HepG2 (cell line): ENCODE results near the gene COQ8A. TPM values are rescaled to one million over a fixed set of nuclear protein-coding genes. Genes with fewer than 3 reads are reported as not detected.

Experiments used
- ARID4A ChIP-seq: sonication (generic); formaldehyde crosslinking; IDR thresholded peaks from 2 replicates; pipeline ENCODE4 v1.5.0; 2020; ENCODE audit warnings: mild to moderate bottlenecking, missing genetic modification reagents, borderline replicate concordance
- DRAP1 ChIP-seq: IDR thresholded peaks from 2 replicates; pipeline ENCODE4 v1.6.1; 2016; ENCODE audit warnings: missing genetic modification reagents, missing compliant biosample characterization
- GRHL1 ChIP-seq: sonication (generic); formaldehyde crosslinking; conservative IDR thresholded peaks from 2 replicates; pipeline ENCODE4 v1.8.0; 2022; ENCODE audit warnings: missing genetic modification reagents
- JARID2 ChIP-seq: sonication (generic); formaldehyde crosslinking; IDR thresholded peaks from 2 replicates; pipeline ENCODE4 v1.8.1; 2023; ENCODE audit warnings: missing genetic modification reagents, inconsistent platforms; ENCODE audit not compliant: insufficient replicate concordance
- KMT2A ChIP-seq: sonication (generic); formaldehyde crosslinking; IDR thresholded peaks from 2 replicates; pipeline ENCODE4 v1.4.0; 2020; ENCODE audit warnings: missing genetic modification reagents
- MATR3 ChIP-seq: sonication (generic); formaldehyde crosslinking; IDR thresholded peaks from 2 replicates; pipeline ENCODE4 v1.4.0; 2020; ENCODE audit warnings: missing genetic modification reagents
- MLX ChIP-seq: IDR thresholded peaks from 2 replicates; pipeline ENCODE4 v1.6.1; 2016
- PAXIP1 ChIP-seq: sonication (generic); formaldehyde crosslinking; conservative IDR thresholded peaks from 2 replicates; pipeline ENCODE4 v1.4.0; 2020; ENCODE audit warnings: mild to moderate bottlenecking, missing genetic modification reagents, moderate library complexity
- RBAK ChIP-seq: sonication (generic); formaldehyde crosslinking; IDR thresholded peaks from 2 replicates; pipeline ENCODE4 v1.5.1; 2020; ENCODE audit warnings: mild to moderate bottlenecking, missing genetic modification reagents
- RELA ChIP-seq: sonication (generic); formaldehyde crosslinking; IDR thresholded peaks from 2 replicates; pipeline ENCODE4 v1.4.0; 2020; ENCODE audit warnings: missing genetic modification reagents
- SALL2 ChIP-seq: sonication (generic); formaldehyde crosslinking; IDR thresholded peaks from 2 replicates; pipeline ENCODE4 v1.8.1; 2023; ENCODE audit warnings: mild to moderate bottlenecking, missing genetic modification reagents, inconsistent platforms
- SOX13 ChIP-seq, 3 experiments: fragments of 450-650 bp in 1 of 3; sonication (generic) in 1 of 3; formaldehyde crosslinking in 1 of 3; IDR thresholded peaks in 2 of 3; conservative IDR thresholded peaks in 1 of 3; 2 replicates each; pipeline versions ENCODE4 v1.5.0 to v1.6.1; 2016 to 2020; ENCODE audit warnings: antibody characterized with exemption in 1 of 3, mild to moderate bottlenecking in 1 of 3, missing compliant biosample characterization in 1 of 3, missing genetic modification reagents in 1 of 3, moderate library complexity in 1 of 3
- ZFP36L2 ChIP-seq: sonication (generic); formaldehyde crosslinking; IDR thresholded peaks from 2 replicates; pipeline ENCODE4 v1.4.0; 2020; ENCODE audit warnings: missing genetic modification reagents
- ZMAT3 ChIP-seq: sonication (generic); formaldehyde crosslinking; conservative IDR thresholded peaks from 2 replicates; pipeline ENCODE4 v1.7.0; 2021; ENCODE audit warnings: missing genetic modification reagents
- ZNF207 ChIP-seq: fragments of 450-650 bp; IDR thresholded peaks from 2 replicates; pipeline ENCODE4 v1.6.1; 2016; ENCODE audit warnings: antibody characterized with exemption, borderline replicate concordance
- ZNF264 ChIP-seq: sonication (generic); formaldehyde crosslinking; IDR thresholded peaks from 2 replicates; pipeline ENCODE4 v1.4.0; 2020; ENCODE audit warnings: missing genetic modification reagents
- ZNF564 ChIP-seq: sonication (generic); formaldehyde crosslinking; IDR thresholded peaks from 2 replicates; pipeline ENCODE4 v1.8.1; 2023; ENCODE audit warnings: mild to moderate bottlenecking, missing genetic modification reagents
- ZNF839 ChIP-seq: sonication (generic); formaldehyde crosslinking; IDR thresholded peaks from 2 replicates; pipeline ENCODE4 v1.4.0; 2020; ENCODE audit warnings: missing genetic modification reagents, mild to moderate bottlenecking, borderline replicate concordance
- polyA plus RNA-seq, 8 experiments: library from polyadenylated mRNA; depleted of rRNA in 3 of 8; stranded (reverse) in 7 of 8; unstranded in 1 of 8; fragments of >200 nt; fragmentation: Illumina TruSeq in 4 of 8; extraction: Trizol in 4 of 8; gene quantifications; 2 replicates each; pipeline versions ENCODE4 v1.2.1 to v1.2.3, GENCODE V29; 2011 to 2016; ENCODE audit warnings: low read depth in 4 of 8, missing spikeins in 1 of 8, mixed read lengths in 1 of 8; ENCODE audit not compliant: insufficient read depth in 1 of 8
- total RNA-seq, 5 experiments: library from RNA; depleted of rRNA; stranded (reverse); fragments of >200 nt; fragmentation: Illumina TruSeq; extraction: Trizol; gene quantifications; 2 replicates each; pipeline ENCODE4 v1.2.3, GENCODE V29; 2016; ENCODE audit warnings: low read depth in 1 of 5

COQ8A gene
- total and polyA plus RNA-seq, 2 of the 13 experiments (the other 11 are each of a cell fraction or from before 2014, with no cell fraction given), result 60.4 to 88.7 TPM

GRCh38 chr1:226974544-226975258 is 34.6 kb downstream of the COQ8A start (continued):
- peak; percentile 72; the same call in 1 of the 2 replicates for TF ChIP-seq ARID4A (CRISPR knock-in tag)
- no peak for TF ChIP-seq ZFP36L2 (CRISPR knock-in tag)
- no peak for TF ChIP-seq GRHL1 (CRISPR knock-in tag)
- no peak for TF ChIP-seq JARID2 (CRISPR knock-in tag)
- no peak for TF ChIP-seq ZNF264 (CRISPR knock-in tag)
- TF ChIP-seq ZNF564, result 0 out of 2 replicates have a peak, but pooled peaks have one; percentile 60
- no peak for TF ChIP-seq MATR3 (CRISPR knock-in tag)
- no peak for TF ChIP-seq RELA (CRISPR knock-in tag)
- TF ChIP-seq DRAP1 (CRISPR knock-in tag), result peak; percentile 50; the same call in 1 of the 2 replicates
- TF ChIP-seq RBAK, result no peak
- TF ChIP-seq ZNF839 (CRISPR knock-in tag), result peak; percentile 47; the same call in 1 of the 2 replicates
- no peak for TF ChIP-seq SOX13 (IDR thresholded peaks at IDR 0.05)
- peak in 1 of 2 experiments; percentile 3; a peak in 1 of 4 replicates for TF ChIP-seq SOX13 (CRISPR knock-in tag; conservative IDR thresholded peaks at IDR 0.05 in 1 of 2, IDR thresholded peaks at IDR 0.05 in 1 of 2)
- TF ChIP-seq ZNF207, result no peak
- TF ChIP-seq KMT2A (CRISPR knock-in tag), result no peak
- peak; percentile 75; the same call in 1 of the 2 replicates for TF ChIP-seq ZMAT3 (CRISPR knock-in tag)
- no peak for TF ChIP-seq MLX (CRISPR knock-in tag)
- peak; percentile 19; the same call in 1 of the 2 replicates for TF ChIP-seq SALL2 (CRISPR knock-in tag)
- peak; percentile 37; the same call in 1 of the 2 replicates for TF ChIP-seq PAXIP1 (CRISPR knock-in tag)
